GM10847 (cell line): Measurements from ENCODE around the gene CDHR5.
A peak's percentile ranks its signal among the peaks of the same experiment; 100 is the strongest.

ENCODE experiments used
- POLR2A ChIP-seq: IDR thresholded peaks from 2 replicates; pipeline ENCODE4 v1.6.1; 2011; ENCODE audit not compliant: insufficient read length; ENCODE audit errors: extremely low read depth

The CDHR5 gene

DNA sequence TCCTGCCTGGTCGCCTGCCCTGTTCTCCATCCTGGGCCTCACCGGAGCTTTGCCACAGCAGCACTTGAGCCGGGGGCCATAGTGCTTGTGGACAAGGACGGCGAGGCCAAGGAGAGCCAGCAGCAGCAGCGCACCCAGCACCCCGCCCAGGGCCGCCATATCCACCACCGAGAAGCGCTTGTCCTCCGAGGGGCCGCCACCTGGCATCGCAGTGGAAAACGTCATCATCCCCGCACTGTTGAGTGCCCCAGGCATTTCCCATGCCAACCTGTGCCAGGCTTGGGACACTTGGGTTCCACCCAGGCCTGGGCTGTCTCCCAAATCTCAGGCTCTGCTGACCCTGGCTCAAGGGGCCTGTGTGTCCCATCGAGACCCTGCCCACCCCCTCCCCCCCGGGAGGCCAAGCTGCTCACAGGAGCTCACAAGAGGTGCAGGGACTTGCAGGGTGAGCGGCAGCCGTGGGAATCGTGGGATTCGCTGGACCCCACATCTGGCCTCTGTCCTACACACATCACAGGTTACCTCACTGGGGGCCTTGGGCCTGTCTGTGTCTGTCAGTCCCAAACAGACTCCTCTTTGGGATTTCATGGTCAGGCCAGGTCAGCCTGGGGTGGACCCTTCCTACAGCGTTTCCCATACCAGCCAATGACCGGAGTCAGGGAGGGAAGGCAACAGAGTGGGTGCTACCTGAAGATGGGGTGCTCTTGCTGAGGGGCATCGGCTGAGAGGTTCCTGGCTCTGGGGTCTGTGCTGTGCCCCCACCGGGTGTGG is 6.7 kb downstream of the CDHR5 start:
- no peak for TF ChIP-seq POLR2A

DNA sequence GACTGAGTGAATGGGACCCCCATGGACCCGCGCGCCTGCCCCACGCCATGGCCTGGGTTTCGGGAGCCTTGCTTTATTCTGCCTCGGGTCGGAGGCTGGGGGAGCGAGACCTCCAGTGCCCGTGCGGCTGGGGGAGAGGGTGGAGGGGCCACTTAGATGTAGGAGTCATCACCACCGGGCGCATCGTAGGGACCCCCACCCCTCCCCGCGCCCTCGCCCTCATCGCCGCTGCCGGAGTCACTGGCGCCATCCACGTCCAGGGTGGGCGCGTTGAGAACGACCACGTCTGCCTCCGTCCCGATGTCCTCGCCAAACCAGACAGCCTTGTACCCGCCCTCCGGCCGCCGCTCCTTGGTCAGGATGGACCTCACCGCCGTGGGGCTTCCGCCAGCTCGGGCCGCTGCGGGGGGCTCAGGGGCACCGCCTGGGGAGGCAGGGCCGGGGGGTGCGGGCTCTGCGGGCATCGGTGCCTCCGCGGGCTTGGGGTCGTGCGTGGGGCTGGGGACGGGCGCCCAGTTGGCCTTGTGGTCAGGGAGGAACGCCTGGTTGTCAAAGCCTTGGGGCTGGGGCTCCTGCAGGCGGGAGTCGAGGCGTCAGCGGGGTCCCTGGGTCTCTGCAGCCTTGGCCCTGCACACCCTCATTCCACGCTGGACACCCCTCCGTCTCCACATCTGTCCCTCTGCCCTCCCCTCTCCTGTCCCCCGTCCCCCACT is 7.4 kb downstream of the CDHR5 start:
- no peak for TF ChIP-seq POLR2A

DNA sequence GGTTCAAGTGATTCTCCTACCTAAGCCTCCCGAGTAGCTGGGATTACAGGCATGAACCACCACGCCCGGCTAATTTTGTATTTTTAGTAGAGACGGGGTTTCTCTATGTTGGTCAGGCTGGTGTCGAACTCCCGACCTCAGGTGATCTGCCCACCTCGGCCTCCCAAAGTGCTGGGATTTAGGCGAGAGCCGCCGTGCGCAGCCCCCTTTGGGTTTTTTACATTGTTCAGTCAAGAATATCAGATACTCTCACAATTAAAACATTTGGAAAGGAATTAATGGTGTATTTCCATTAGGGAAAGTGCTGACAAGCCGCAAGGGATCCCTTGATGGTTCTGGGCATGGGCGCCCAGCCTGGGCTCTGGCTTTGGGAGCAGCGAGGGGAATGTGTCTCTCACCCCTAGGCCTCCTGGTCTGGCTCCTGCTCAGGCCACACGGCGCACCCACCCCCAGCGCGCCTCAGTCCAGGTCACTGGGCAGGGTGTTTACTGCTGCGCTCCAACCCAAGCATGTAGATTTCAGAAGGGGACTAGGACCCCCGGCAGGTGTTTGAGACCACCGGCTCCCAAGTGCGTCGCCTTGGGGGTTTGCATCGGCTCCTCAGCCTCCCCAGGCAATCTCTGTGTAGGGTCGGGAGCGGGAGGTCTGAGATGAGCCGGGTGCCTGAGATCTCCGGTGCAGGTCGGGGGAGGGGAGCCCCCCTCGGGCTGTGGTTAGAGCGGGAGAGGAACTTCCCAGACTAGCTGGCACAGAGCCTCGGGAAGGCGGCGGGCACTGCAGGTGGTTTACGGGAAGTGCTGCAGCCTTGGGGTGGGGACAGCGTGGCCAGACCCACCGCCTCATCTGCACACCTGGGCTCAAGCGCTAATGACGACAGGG is 8.2 kb downstream of the CDHR5 start:
- no peak for TF ChIP-seq POLR2A

DNA sequence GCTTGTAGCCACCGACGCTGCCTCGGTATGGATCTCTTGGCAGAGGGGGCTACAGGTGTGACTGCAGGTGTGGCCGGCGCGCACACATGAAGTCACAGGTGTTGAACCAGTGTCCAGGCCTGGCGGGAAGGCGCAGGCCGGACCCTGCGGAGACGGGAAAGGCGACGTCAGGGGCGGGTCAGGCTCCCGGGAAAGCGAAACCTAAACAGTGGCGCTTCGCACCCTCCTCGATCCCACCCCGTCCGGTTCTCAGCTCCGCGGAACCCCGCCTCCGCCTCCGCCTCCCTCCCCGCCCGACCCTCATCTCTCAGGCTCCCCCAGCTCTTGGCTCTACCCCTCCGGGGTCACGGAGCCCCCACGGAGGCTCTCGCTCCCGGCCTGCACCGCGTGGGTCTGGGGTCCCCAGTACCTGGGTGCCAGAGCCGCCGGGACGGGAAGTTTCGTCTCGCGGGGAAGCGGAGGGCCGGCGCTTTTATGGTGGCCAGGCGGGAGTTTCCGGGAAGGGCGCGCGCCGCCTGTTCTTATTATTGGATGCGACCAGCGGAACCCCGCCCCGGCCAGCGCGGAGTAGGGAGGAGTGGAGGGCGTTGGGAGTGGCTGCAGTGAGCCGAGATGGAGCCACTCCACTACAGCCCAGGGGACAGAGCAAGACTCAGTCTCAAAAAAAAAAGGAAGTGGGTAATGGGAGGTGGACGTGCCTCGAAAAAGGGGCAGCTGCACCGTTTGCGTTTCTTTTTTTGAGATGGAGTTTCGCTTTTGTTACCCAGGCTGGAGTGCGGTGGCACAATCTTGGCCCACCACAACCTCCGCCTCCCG is 9.0 kb downstream of the CDHR5 start, which contains the start of gene IRF7:
TSS of gene IRF7 (minus strand) at position 447 of the 816 bp plus-strand sequence. CDS start 586 bp downstream, outside the sequence.
- peak; percentile 98 for TF ChIP-seq POLR2A

DNA sequence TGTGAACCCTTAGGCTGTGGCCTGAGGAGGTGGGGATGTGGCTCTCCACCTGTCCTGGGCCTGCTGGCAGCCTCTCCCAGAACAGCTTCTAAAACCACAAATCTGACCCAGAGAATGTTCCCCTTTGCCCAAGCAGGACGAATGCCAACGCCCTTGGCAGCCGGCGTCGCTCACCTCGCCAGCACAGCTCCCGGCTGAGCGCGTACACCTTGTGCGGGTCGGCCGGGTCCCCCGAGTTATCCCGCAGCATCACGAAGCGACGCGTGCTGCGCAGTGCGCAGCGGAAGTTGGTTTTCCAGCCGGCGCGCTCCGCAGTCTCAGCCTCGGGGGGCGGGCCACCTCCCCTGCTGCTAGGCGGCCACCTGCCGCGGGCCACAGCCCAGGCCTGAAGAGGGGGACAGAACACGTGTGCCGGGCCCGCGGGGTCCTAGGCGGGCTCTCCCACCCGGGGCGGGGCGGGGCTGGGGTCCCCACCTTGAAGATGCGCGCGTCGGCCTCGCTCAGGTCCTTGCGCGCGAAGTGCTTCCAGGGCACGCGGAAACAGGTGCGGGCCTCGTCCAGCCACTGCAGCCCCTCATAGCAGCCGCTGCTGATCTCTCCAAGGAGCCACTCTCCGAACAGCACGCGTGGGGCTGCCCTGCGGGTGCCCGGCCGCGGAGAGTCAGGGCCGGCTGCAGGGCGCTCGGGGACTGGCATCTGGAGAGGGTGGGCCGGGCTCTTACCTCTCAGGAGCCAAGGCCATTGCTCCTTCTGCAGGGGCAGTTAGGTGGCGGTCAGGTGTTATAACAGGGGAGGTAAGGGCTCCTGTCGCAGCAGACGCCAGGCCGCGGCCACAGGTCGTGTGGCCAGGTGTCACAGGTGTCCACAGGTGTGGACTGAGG is 9.9 kb downstream of the CDHR5 start:
- TF ChIP-seq POLR2A: no peak

DNA sequence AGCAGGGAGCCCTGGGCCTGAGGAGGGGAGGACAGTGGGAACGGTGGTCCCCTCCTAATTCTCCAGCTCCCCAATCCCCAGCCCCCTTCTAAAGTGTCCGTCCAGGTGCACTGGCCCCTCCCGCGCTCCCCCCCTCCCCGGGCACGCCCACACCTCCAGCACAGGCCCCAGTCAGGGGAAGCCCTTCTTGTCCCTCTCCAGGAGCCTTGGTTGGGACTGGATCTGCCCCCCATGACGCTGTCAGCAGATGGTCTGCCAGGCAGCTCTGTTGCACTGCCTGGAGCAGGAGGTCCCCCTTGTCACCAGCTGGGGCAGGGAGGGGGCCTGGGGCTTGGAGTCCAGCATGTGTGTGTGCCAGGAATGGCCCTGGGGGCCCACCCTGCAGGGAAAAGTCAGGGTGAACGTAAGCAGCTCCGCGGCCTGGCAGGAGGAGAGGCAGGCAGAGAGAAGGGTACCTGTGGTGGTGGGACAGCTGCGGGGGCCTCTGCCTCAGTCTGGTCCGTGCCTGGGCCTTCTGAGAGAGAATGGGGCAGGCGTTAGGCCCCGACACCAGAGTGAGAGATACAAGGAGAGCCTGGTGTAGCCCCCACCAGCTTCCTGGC is 10.6 kb downstream of the CDHR5 start:
- peak; percentile 10 for TF ChIP-seq POLR2A

DNA sequence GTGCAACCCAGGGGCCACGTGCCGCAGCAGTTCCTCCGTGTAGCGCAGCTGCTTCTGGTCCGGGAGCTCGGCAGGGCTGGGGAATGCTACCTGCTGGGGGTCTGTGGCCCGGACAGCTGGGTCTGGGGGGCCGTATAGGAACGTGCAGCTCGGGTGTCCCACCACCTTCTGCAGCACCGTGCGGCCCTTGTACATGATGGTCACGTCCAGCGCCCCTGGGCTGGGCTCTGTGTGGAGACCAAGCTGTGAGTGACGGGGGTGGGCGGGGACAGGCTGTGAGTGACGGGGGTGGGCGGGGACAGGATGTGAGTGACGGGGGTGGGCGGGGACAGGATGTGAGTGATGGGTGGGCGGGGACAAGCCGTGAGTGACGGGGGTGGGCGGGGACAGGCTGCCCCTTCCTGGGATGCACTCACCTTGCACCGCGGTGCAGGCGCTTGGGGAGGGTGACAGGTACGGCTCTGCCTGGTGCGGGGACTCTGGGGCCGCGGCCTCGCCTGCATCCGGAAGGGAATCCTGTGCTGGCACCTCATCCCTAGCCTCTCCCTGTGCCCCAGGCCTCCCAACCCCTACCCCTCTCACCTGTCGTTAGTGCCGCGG is 11.3 kb downstream of the CDHR5 start:
- peak; percentile 29 for TF ChIP-seq POLR2A

DNA sequence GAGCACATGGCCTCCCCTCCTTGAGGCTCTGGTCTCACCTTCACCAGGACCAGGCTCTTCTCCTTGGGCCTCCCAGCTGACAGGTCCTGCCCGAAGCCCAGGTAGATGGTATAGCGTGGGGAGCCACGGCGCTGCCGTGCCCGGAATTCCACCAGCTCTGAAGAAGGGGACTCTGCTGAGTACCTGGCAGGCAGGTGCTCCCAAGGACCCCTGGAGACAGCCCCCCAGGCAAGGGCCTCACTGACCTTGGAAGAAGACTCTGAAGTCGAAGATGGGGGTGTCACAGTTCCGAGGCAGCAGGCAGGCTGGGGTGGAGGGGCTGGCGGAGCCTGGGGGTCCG is 11.8 kb downstream of the CDHR5 start:
- no peak for TF ChIP-seq POLR2A

DNA sequence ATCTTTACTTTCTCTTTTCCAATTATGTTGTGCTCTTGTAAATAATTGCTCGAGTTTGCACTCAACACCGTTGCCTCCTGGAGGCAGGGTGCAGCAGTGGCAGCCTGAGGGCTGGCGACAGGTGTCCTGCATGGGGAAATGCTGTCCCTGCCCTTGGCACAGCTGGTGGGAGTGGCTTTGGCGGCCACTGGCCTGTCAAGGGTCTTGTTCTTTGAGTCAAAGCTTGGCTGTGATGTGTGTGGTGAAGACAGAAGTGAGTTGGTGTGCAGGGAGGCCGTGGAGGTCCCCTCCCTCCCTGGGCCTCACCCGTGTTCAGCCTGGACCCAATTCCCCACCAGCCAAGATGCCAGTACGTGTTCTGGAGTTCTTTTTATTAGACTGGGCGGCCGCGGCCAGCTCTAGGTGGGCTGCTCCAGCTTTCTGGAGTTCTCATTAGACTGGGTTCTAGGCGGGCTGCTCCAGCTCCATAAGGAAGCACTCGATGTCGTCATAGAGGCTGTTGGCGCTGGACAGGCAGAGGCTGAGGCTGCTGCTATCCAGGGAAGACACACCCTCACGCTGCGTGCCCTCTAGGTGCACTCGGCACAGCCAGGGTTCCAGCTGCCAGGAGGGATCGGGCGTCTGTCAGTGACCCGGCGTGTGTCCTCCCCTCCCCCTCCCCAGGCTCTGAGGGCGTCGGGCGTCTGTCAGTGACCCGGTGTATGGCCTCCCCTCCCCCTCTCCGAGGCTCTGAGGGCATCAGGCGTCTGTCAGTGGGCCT is 12.4 kb downstream of the CDHR5 start:
- no peak for TF ChIP-seq POLR2A

DNA sequence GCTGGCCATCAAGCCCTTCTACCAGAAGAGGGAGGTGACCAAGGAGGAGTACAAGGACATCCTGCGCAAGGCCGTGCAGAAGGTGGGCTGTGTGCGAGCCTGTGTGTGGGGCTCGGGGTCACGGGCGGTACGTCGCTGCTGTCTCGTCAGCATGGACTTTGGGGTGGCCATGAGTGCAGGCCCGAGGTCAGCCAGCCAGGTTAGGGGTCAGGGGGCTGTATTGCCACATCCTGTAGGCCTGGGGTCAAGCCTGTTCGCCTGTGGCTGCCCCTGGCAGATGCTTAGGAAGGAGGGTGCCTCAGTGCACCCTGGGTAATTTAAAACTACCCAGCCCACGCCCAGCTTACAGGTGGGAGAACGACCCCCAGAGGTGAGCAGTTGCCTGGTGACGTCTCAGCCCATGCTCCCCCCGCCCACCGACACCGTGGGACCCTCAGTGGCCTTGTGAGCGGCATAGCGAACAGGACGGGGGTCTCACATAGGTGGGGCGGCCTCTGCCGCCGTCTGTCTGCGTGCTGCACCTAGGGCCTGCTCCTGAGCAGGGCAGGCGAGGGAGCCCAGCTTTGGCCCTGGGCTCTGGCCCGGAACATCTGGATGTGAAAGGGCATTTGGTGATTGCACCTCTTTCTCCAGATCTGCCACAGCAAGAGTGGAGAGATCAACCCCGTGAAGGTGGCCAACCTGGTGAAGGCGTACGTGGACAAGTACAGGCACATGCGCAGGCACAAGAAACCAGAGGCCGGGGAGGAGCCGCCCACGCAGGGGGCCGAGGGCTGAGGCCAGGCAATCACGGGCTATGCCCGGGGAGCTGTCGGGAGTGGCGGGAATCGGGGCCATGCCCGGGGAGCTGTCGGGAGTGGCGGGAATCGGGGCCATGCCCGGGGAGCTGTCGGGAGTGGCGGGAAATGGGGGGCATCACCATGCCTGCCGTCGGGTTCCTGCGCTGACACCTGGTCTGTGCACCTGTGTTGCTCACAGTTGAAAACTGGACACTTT is 13.5 kb downstream of the CDHR5 start:
- TF ChIP-seq POLR2A: peak; percentile 24

DNA sequence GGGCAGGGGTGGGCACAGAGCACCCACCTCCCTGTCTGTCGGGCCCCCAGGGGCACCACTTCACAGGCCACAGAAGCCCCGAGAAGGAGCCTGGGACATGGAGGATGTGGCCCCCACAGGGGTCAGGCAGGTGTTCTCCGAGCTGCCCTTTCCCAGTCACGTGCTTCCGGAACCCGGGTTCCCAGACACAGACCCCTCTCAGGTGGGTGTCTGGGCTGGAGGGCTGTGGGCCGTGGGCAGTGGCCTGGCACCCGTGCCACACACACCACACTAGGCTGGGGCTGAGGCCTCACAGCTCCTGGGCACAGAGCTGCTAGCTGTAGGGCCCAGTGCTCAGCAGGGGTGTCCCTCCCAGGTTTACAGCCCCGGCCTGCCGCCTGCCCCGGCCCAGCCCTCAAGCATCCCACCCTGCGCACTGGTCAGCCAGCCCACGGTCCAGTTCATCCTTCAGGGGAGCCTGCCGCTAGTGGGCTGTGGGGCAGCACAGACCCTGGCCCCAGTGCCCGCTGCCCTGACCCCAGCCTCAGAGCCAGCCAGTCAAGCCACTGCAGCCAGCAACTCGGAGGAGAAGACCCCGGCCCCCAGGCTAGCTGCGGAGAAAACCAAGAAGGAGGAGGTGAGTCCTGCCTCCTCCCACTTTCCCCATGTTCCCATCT is 14.5 kb downstream of the CDHR5 start:
- TF ChIP-seq POLR2A: no peak

DNA sequence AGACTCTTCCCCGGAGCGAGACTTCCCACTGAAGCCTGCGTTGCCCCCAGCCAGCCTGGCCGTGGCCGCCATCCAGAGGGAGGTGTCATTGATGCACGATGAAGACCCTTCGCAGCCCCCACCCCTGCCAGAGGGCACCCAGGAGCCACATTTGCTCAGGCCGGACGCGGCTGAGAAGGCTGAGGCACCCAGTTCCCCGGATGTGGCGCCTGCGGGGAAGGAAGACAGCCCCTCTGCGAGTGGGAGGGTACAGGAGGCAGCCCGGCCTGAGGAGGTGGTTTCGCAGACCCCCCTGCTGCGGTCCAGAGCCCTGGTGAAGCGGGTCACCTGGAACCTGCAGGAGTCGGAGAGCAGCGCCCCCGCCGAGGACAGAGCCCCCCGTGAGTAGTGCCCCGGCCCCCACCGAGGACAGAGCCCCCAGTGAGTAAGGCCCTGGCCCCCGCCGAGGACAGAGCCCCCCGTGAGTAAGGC is 15.4 kb downstream of the CDHR5 start:
- TF ChIP-seq POLR2A: no peak
